ENCODE measurements around the gene LANCL3.

DNA sequence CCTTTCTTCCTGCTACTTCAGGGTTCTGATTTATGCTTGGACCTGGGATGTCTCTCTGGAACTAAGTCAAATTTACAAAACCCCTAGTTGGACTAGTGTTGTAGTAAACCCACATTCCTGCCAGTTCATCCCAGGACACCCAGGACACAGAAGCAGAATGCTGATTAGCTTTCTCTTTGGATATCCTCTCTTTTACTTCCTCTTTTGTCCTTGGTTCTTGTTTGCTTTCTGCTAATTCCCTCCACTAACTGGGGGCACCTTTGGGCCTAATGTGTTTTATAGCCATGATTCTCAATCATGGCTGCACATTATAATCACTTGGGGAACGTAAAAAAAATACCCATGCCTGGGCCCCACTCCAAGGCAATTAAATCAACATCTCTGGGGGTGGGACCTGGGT is 42.5 kb downstream of the LANCL3 start:
- TF ChIP-seq, protein P1, sequence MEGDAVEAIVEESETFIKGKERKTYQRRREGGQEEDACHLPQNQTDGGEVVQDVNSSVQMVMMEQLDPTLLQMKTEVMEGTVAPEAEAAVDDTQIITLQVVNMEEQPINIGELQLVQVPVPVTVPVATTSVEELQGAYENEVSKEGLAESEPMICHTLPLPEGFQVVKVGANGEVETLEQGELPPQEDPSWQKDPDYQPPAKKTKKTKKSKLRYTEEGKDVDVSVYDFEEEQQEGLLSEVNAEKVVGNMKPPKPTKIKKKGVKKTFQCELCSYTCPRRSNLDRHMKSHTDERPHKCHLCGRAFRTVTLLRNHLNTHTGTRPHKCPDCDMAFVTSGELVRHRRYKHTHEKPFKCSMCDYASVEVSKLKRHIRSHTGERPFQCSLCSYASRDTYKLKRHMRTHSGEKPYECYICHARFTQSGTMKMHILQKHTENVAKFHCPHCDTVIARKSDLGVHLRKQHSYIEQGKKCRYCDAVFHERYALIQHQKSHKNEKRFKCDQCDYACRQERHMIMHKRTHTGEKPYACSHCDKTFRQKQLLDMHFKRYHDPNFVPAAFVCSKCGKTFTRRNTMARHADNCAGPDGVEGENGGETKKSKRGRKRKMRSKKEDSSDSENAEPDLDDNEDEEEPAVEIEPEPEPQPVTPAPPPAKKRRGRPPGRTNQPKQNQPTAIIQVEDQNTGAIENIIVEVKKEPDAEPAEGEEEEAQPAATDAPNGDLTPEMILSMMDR (conservative IDR thresholded peaks at IDR 0.05): no peak
- no peak for TF ChIP-seq EZH2 (IDR thresholded peaks at IDR 0.05; ENCODE audit: low read depth)
